HepG2 (cell line): ENCODE data around the gene POLDIP3. TPM values are rescaled to one million over a fixed set of nuclear protein-coding genes. Genes with fewer than 3 reads are reported as not detected.

Experiments
- ATAC-seq: fragments of 200-7000 bp; cut with Tn5 transposase; 3 replicates; pipeline ENCODE4 v1.9.1; 2020; ENCODE audit warnings: mild to moderate bottlenecking, moderate library complexity
- BruUV-seq: library from RNA; stranded (reverse); fragments of 400-500 nt; replicated peaks from 2 replicates; lab custom pipeline; 2021; lab: Mats Ljungman, UMichigan
- CTCF ChIA-PET: fragments of 300-600 bp; formaldehyde crosslinking; extraction: SDS; loops from one replicate; lab custom pipeline; 2021; ENCODE audit warnings: low total read pairs, inconsistent platforms, low intra/inter-chr PET ratio; lab: Yijun Ruan, JAX
- POLR2A ChIA-PET: fragments of 350-600 bp; sonication (Branson Sonifier 250); formaldehyde crosslinking; loops from one replicate; lab custom pipeline; 2020; ENCODE audit warnings: antibody characterized with exemption, inconsistent platforms; lab: Yijun Ruan, JAX
- DNase-seq: peaks from one replicate; pipeline ENCODE4 v3.0.0-alpha.2; 2015; ENCODE audit warnings: low spot score
- FAIRE-seq: peaks from 3 replicates; lab custom pipeline; 2011; peaks lifted over from hg19 to GRCh38; lab: Jason Lieb, UNC
- H2AFZ ChIP-seq: one replicate; pipeline ENCODE4 v1.6.1; 2011; ENCODE audit warnings: low read length, inconsistent platforms
- H3K27ac ChIP-seq: fragments of 300-600 bp; 3 replicates; pipeline ENCODE4 v1.8.0; 2011; ENCODE audit warnings: mixed run types, mild to moderate bottlenecking, mixed read lengths, low read length, inconsistent platforms; ENCODE audit not compliant: insufficient read depth; ENCODE audit errors: extremely low read length
- H3K27me3 ChIP-seq, 2 experiments: fragments of 200-600 bp in 1 of 2; 2 replicates in 1 of 2; 3 replicates in 1 of 2; pipeline versions ENCODE4 v1.6.0 to v1.8.0; 2011; ENCODE audit warnings: low read length in 2 of 2, mild to moderate bottlenecking in 2 of 2, moderate library complexity in 2 of 2, inconsistent platforms in 1 of 2; ENCODE audit not compliant: insufficient read depth in 2 of 2, control insufficient read depth in 1 of 2
- H3K36me3 ChIP-seq, 2 experiments: fragments of 200-600 bp in 1 of 2; replicated peaks in 1 of 2; 2 replicates in 1 of 2; 3 replicates in 1 of 2; pipeline versions ENCODE4 v1.5.1 to v1.8.0; 2011; ENCODE audit warnings: low read length in 2 of 2, inconsistent platforms in 1 of 2; ENCODE audit not compliant: insufficient read depth in 2 of 2, control insufficient read depth in 1 of 2
- H3K4me1 ChIP-seq: 2 replicates; pipeline ENCODE4 v1.5.1; 2012; ENCODE audit warnings: low read length, inconsistent platforms; ENCODE audit not compliant: insufficient read depth
- H3K4me2 ChIP-seq: 2 replicates; pipeline ENCODE4 v1.6.0; 2011; ENCODE audit warnings: low read depth, low read length, inconsistent platforms
- H3K4me3 ChIP-seq, 3 experiments: fragments of 200-600 bp in 1 of 3; sonication (generic), shearing (Covaris generic) in 1 of 3; replicated peaks in 1 of 3; 2 replicates each; pipeline ENCODE4 v1.5.1; 2011 to 2016; ENCODE audit warnings: low read length in 3 of 3, inconsistent platforms in 2 of 3, low read depth in 2 of 3, mild to moderate bottlenecking in 2 of 3, control low read depth in 1 of 3, mixed read lengths in 1 of 3; ENCODE audit not compliant: insufficient read depth in 1 of 3
- H3K79me2 ChIP-seq: one replicate; pipeline ENCODE4 v1.6.1; 2011; ENCODE audit warnings: low read length, inconsistent platforms; ENCODE audit not compliant: insufficient read depth
- H3K9ac ChIP-seq: 2 replicates; pipeline ENCODE4 v1.6.0; 2011; ENCODE audit warnings: mild to moderate bottlenecking, low read depth, low read length, inconsistent platforms; ENCODE audit not compliant: insufficient read depth
- H3K9me3 ChIP-seq: 2 replicates; pipeline ENCODE4 v1.5.1; 2012; ENCODE audit warnings: mild to moderate bottlenecking, low read length
- H4K20me1 ChIP-seq: 2 replicates; pipeline ENCODE4 v1.6.0; 2011; ENCODE audit warnings: inconsistent platforms, mild to moderate bottlenecking, low read length, moderate library complexity; ENCODE audit not compliant: insufficient read depth
- CEBPG ChIP-seq: IDR thresholded peaks from 2 replicates; pipeline ENCODE4 v1.6.1; 2016
- EZH2 ChIP-seq: conservative IDR thresholded peaks from 2 replicates; pipeline ENCODE4 v1.6.1; 2012; ENCODE audit warnings: mild to moderate bottlenecking, low read depth, low read length, moderate library complexity
- FOXP1 ChIP-seq, 2 experiments: fragments of 450-650 bp in 1 of 2; IDR thresholded peaks; 2 replicates each; pipeline ENCODE4 v1.6.1; 2017 to 2018; ENCODE audit warnings: antibody characterized with exemption in 1 of 2
- GABPA ChIP-seq, 2 experiments: IDR thresholded peaks; 2 replicates each; pipeline ENCODE4 v1.6.1; 2011 to 2016; ENCODE audit warnings: low read depth in 2 of 2, low read length in 1 of 2, missing biosample characterization in 1 of 2, missing genetic modification characterization in 1 of 2
- HNF1B ChIP-seq: sonication (generic); formaldehyde crosslinking; IDR thresholded peaks from 2 replicates; pipeline ENCODE4 v1.5.1; 2020; ENCODE audit warnings: mild to moderate bottlenecking, moderate library complexity, missing genetic modification reagents
- IRF2 ChIP-seq: IDR thresholded peaks from 2 replicates; pipeline ENCODE4 v1.6.1; 2018; ENCODE audit warnings: missing genetic modification reagents, missing compliant biosample characterization
- KDM5A ChIP-seq: fragments of 200-600 bp; sonication (generic); IDR thresholded peaks from 2 replicates; pipeline ENCODE4 v1.7.0; 2018; ENCODE audit warnings: antibody characterized with exemption, mild to moderate bottlenecking, low read length, borderline replicate concordance
- KLF16 ChIP-seq, 2 experiments: sonication (generic) in 1 of 2; formaldehyde crosslinking in 1 of 2; IDR thresholded peaks; 2 replicates each; pipeline versions ENCODE4 v1.6.1 to v1.8.0; 2016 to 2023; ENCODE audit warnings: missing genetic modification reagents in 2 of 2, missing compliant biosample characterization in 1 of 2
- NR1H2 ChIP-seq: sonication (generic); formaldehyde crosslinking; IDR thresholded peaks from 2 replicates; pipeline ENCODE4 v1.8.1; 2022; ENCODE audit warnings: low read depth, missing genetic modification reagents, borderline replicate concordance
- RARG ChIP-seq: sonication (generic); formaldehyde crosslinking; IDR thresholded peaks from 2 replicates; pipeline ENCODE4 v1.4.0; 2020; ENCODE audit warnings: low read depth, mild to moderate bottlenecking, missing genetic modification reagents
- SMAD1 ChIP-seq: sonication (generic); formaldehyde crosslinking; IDR thresholded peaks from 2 replicates; pipeline ENCODE4 v1.4.0; 2020; ENCODE audit warnings: missing genetic modification reagents, low read depth, mild to moderate bottlenecking, borderline replicate concordance
- ZBTB46 ChIP-seq: sonication (generic); formaldehyde crosslinking; IDR thresholded peaks from 2 replicates; pipeline ENCODE4 v1.4.0; 2020; ENCODE audit warnings: mild to moderate bottlenecking, missing genetic modification reagents, borderline replicate concordance
- ZNF503 ChIP-seq: sonication (generic); formaldehyde crosslinking; IDR thresholded peaks from 2 replicates; pipeline ENCODE4 v1.4.0; 2020; ENCODE audit warnings: missing genetic modification reagents
- WGBS: methylation state at CpG from one replicate; pipeline ENCODE4 v1.1.6; 2017; ENCODE audit warnings: low lambda C conversion rate; 5-methylcytosine and 5-hydroxymethylcytosine counted together
- in situ Hi-C: cut with HindIII; loops from 2 replicates; pipeline ENCODE4 v1.10.0; 2017; ENCODE audit warnings: low pct_unique_long_range_greater_than_20kb; ENCODE audit not compliant: extremely low pct_ligation_motif_present
- intact Hi-C: fragments of 100-400 bp; cut with micrococcal nuclease; formaldehyde crosslinking; loops from one replicate; pipeline ENCODE4 v1.10.0; 2022; ENCODE audit not compliant: unreplicated experiment
- polyA plus RNA-seq, 8 experiments: library from polyadenylated mRNA; depleted of rRNA in 3 of 8; stranded (reverse) in 7 of 8; unstranded in 1 of 8; fragments of >200 nt; fragmentation: Illumina TruSeq in 4 of 8; extraction: Trizol in 4 of 8; gene quantifications; 2 replicates each; pipeline versions ENCODE4 v1.2.1 to v1.2.3, GENCODE V29; 2011 to 2016; ENCODE audit warnings: low read depth in 4 of 8, missing spikeins in 1 of 8, mixed read lengths in 1 of 8; ENCODE audit not compliant: insufficient read depth in 1 of 8
- total RNA-seq, 5 experiments: library from RNA; depleted of rRNA; stranded (reverse); fragments of >200 nt; fragmentation: Illumina TruSeq; extraction: Trizol; gene quantifications; 2 replicates each; pipeline ENCODE4 v1.2.3, GENCODE V29; 2016; ENCODE audit warnings: low read depth in 1 of 5
- TF ChIP-seq, protein P1 (sequence below): sonication (generic); formaldehyde crosslinking; IDR thresholded peaks from 2 replicates; pipeline ENCODE4 v1.8.0; 2022; ENCODE audit warnings: mild to moderate bottlenecking, missing genetic modification reagents; ENCODE audit not compliant: insufficient replicate concordance

Gene POLDIP3
- total and polyA plus RNA-seq, 2 of the 13 experiments (the other 11 are each of a cell fraction or from before 2014, with no cell fraction given) = 45.8 to 47.4 TPM

GRCh38 chr22:42562279-42562678, 52.4 kb downstream of the POLDIP3 start (continued):
- TF ChIP-seq HNF1B (CRISPR knock-in tag) (0 out of 2 replicates have a peak, but pooled peaks have one; percentile 18), ZBTB46 (CRISPR knock-in tag) (no peak), SMAD1 (CRISPR knock-in tag) (0 out of 2 replicates have a peak, but pooled peaks have one; percentile 57), KLF16 (CRISPR knock-in tag; IDR thresholded peaks at IDR 0.05) (0 out of 4 replicates have a peak, but pooled peaks of 1 of the 2 experiments have one; percentile 21), NR1H2 (CRISPR knock-in tag) (no peak), FOXP1 (IDR thresholded peaks at IDR 0.05) (no peak), FOXP1 (CRISPR knock-in tag; IDR thresholded peaks at IDR 0.05) (0 out of 2 replicates have a peak, but pooled peaks have one; percentile 14)
- TF ChIP-seq, all 625 proteins: peak for 31

GRCh38 chr22:42561856-42562255, 52.8 kb downstream of the POLDIP3 start:
- ChIA-PET CTCF (no interaction called here), POLR2A (interaction anchor here (1.0 to 2.7 kb wide), 4 partner anchors 8 to 54 kb away, joined by 3 to 13 read pairs (median 6); partner anchors contain the start of gene SERHL2)
- no peaks in the 10 kb centered on the region for H3K9me3 ChIP-seq
- H3K79me2 ChIP-seq = no peaks in the 10 kb centered on the region
- ATAC-seq = peak; percentile 26
- H3K27me3 ChIP-seq = no peaks in the 10 kb centered on the region
- in situ Hi-C loops (no loop called here), intact Hi-C loops (no loop called here)
- no peak overlapping the region for H3K9ac ChIP-seq
- H2AFZ ChIP-seq = no peak overlapping the region
- no TSS peak for BruUV-seq
- peaks cover 33% of the 10 kb centered on the region for H3K4me1 ChIP-seq
- H4K20me1 ChIP-seq = no peaks in the 10 kb centered on the region
- H3K4me2 ChIP-seq = peak overlapping the region; percentile 34
- H3K27ac ChIP-seq = peak overlapping the region; percentile 43
- FAIRE-seq = no peak
- H3K36me3 ChIP-seq = no peaks in the 10 kb centered on the region
- H3K4me3 ChIP-seq = peak overlapping the region in 1 of 3 experiments; percentile 25; a peak in 1 of 6 replicates
- no peak for DNase-seq
- WGBS = 47% methylated on average over 5 of the region's 5 CpGs
- TF ChIP-seq GABPA (IDR thresholded peaks at IDR 0.05; ENCODE audit: low read depth, low read length) (no peak), GABPA (CRISPR knock-in tag; IDR thresholded peaks at IDR 0.05; ENCODE audit: low read depth) (no peak), EZH2 (no peak), KDM5A (no peak), ZNF503 (CRISPR knock-in tag) (no peak), RARG (CRISPR knock-in tag) (no peak), CEBPG (CRISPR knock-in tag) (no peak), IRF2 (CRISPR knock-in tag) (no peak)
- TF ChIP-seq, protein P1, sequence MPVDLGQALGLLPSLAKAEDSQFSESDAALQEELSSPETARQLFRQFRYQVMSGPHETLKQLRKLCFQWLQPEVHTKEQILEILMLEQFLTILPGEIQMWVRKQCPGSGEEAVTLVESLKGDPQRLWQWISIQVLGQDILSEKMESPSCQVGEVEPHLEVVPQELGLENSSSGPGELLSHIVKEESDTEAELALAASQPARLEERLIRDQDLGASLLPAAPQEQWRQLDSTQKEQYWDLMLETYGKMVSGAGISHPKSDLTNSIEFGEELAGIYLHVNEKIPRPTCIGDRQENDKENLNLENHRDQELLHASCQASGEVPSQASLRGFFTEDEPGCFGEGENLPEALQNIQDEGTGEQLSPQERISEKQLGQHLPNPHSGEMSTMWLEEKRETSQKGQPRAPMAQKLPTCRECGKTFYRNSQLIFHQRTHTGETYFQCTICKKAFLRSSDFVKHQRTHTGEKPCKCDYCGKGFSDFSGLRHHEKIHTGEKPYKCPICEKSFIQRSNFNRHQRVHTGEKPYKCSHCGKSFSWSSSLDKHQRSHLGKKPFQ (CRISPR knock-in tag) = no peak
